Stimulated activated CD8-positive, alpha-beta memory T cell treated with anti-CD3 and anti-CD28 coated beads, Interleukin-2, amount 100 ng/mL, for 1 hour (primary cell): ENCODE data around the gene PRM3.
A peak's percentile ranks its signal among the peaks of the same experiment; 100 is the strongest.
"Not testable (repeated sequence)": the region's sequence is repeated elsewhere in the genome, so short reads cannot be mapped to it uniquely, and the experiment has no call there.

ENCODE experiments used
- DNase-seq, 2 donors: peaks; one replicate each; pipeline ENCODE4 v3.0.0-alpha.2; 2020; ENCODE audit warnings: low read depth in 2 of 2

PRM3 gene

GRCh38 chr16:11303405-11304138 lies 30.1 kb upstream of the PRM3 start:
- DNase-seq: no peak

DNA sequence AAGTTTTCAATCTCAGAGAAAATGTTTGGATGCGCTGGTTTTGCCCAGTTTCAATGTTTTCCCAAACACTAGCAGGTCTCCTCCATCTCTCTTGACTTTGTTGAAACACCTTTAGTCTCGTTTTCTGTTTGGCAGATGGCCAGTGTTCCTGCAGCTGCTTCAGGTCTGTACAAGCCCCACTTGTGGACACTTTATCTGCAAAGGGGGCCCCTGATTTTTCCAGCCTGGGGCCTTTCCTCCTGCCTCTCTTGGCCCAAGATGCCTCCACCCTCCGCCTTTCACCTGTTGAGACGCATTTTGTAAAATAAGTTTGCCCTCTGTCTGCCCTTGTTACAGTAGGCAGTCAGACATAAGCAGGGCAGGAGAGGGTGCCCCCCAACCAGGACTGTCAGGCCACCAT lies 29.5 kb upstream of the PRM3 start:
- DNase-seq: no peak

DNA sequence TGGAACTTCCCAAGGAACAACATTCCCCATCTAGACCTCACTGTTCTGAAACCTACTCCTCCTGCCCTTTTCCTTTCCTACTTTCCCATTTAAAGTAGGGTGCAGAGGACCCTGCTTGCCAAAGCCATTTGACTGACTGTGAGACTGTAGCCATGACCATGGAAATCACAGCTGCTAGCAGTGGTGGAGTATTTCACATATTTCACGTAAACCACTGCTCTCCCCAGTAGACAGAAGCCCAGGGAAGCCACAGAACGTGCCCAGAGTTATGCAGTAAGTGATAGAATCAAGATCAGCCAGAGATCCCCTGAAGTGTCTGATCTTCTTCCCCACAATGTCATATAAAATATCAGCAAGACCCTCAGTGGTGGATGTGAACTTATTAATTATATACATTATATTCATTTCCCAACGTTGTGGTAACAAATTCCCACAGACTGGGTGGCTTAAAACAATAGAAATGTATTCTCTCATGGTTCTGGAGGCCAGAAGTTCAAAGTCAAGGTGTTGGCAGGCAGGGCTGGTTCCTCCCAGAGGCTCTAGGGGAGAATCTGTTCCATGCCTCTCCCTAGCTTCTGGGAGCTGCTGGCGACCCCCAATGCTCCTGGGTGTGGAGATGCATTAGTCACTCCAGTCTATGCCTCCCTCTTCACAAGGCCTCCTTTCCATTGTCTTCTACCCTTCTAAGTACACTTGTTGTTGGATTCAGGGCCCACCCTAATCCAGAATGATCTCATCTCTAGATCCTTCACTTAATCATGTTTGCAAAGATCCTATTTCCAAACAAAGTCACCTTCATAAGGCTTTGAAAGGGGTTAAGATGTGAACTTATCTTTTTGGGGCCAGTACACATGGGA lies 28.4 kb upstream of the PRM3 start:
- no peak for DNase-seq

DNA sequence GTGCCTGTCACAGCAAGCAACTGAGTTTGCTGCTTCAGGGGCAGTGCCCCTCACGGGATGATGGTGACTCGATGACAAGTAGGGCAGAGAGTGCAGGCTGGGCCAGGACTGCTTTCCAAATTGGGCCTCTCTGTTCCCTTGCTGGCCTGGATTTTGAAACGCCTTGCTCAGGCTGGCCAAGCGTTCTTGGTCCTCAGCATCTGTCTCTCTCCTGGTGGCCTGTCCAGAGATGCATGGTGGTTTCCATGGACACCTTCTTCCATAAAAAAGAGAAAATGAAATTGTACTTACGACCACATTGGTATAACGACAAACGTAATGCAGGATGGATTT lies 27.1 kb upstream of the PRM3 start:
- no peak for DNase-seq

DNA sequence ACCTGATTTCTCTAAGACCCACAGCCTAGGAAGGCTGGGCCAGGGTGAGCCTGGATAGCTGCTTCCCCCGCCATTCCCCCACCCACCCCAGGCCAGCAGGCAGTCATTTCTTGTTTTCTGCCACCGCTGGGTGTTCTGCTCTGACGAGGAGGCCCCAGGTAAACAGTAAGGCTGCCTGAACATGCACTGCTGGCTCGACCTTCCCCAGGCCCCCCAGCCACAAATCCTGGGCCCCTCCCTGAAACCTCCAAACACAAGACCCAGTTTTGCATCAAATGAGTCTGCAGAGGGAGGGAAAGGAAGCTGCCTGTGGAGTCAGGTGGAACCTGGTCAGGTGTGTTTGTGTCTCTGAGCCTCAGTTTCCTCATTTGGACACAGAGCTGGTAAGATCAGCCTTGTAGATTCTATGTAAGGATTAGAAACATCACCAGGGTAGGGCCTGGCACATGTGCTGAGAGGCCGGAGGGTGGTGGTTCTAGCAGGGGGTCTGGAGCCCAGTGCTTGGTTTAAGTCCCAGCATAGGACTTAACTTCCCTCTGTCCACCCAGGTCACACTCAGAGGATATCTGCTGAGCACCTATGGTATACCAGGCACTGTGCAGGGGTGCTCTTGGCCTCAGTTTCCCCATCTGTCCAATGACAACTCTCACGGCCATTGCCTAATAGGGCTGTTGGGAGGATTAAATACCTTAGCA lies 26.6 kb upstream of the PRM3 start:
- DNase-seq: no peak

GRCh38 chr16:11298950-11299547 lies 25.6 kb upstream of the PRM3 start:
- DNase-seq: not testable (repeated sequence)

- no peak for DNase-seq
Observed at GRCh38 chr16:11298143-11298900, 24.9 kb upstream of the PRM3 start.

DNA sequence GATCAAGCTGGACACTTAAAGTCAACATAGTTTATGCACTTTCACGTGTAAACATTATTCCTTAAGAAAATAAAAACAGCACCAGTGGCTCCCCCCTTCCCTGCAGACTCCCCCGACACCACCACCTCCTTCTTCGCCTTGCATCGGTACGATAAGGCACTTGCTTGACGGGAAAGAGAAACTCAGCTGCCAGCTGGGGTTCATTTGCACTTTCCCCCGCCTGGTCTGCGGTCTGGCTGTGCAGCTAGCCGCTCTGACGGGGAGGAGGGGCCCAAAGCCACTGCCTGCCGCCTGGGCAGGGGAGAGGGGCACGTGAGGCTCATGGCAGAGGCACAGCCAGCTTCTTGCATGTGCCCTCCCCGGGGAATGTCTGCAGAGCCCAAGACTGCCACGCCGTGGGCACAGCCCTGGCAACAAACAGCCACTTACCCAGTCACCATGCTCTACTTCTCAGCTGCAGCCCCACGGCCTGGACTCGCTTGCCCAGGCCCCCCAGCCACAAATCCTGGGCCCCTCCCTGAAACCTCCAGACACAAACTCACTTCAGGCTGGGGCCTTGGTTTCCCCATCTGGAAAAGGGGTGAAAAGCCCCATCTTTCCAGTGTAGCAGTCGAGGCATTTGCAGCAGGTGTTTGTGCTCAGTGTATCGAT lies 24.2 kb upstream of the PRM3 start:
- peak; percentile 39 to 45 for DNase-seq

- DNase-seq: no peak
Observed at GRCh38 chr16:11296706-11297491, 23.5 kb upstream of the PRM3 start.

GRCh38 chr16:11296351-11296705 lies 22.9 kb upstream of the PRM3 start:
- DNase-seq: no peak

DNA sequence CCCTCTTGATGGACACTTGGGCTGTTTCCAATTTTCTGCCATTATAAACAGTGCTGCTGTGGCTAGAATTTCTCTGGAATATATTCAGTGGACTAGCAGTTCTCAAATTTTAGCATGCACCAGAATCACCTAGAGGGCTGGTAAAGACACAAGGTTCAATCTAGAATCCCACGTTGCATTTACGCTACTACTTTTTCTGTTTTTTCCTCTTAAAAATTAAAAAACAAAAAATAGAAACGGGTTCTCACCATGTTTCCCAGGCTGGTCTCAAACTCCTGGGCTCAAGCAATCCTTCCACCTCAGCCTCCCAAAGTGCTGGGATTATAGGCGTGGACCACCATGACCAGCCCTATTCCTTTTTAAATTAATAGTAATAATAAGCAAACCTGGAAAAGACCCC lies 22.2 kb upstream of the PRM3 start:
- no peak for DNase-seq

- DNase-seq: no peak
Observed at GRCh38 chr16:11292076-11292748, 18.8 kb upstream of the PRM3 start.

DNA sequence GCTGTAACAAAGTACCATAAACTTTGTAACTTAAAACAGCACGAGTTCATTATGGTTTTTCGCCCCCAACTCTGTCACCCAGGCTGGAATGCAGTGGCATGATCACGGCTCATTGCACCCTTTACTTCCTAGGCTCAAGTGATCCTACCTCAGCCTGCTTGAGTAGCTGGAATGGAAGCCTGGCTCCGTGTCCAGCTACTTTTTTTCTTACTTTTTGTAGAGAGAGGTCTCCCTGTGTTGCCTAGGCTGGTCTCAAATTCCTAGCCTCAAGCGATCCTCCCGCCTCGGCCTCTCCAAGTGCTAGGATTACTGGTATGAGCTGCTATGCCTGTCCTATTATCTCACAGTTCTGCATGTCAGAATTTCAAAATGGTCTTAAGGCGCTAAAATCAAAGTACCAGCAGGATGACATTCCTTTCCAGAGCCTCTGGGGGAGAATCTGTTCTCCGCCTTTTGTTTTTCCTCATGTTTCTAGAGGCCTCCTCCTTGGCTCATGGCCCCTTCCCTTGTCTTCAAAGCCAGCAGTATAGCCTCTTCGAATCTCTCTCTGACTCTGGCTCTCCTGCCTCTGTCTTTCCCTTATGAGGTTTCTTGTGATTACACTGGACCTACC lies 17.8 kb upstream of the PRM3 start:
- no peak for DNase-seq

GRCh38 chr16:11290102-11290893 lies 16.9 kb upstream of the PRM3 start:
- DNase-seq: no peak

- not testable (repeated sequence) for DNase-seq
Observed at GRCh38 chr16:11289696-11290095, 16.3 kb upstream of the PRM3 start.

GRCh38 chr16:11289202-11289601 lies 15.8 kb upstream of the PRM3 start:
- DNase-seq: no peak

DNA sequence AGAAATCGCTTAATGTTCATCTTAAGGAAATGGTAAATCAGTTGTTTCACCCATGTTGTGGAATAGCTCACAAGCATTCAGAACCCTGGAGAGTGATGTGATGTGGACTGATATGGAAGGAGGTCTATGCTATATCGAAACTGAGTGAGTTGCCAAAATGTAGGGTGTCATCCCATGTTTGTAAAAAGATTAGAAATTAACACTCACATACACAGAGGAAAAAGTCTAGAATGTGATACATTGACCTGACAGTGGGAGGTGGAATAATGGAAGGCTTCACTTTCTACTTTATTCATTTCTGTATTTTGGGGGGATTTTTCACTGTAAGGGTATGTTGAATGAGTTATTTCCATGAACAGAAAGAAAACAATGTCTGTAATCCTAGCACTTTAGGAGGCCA lies 12.4 kb upstream of the PRM3 start:
- no peak for DNase-seq

- no peak for DNase-seq
Observed at GRCh38 chr16:11283820-11284248, 10.4 kb upstream of the PRM3 start.
